HL-60 (cell line): ENCODE results near the gene ZNF862.

ENCODE experiments used
- DNase-seq, 2 experiments: peaks; one replicate each; pipeline ENCODE4 v3.0.0-alpha.2; 2010 to 2020; ENCODE audit warnings: low read depth in 1 of 2, low spot score in 1 of 2
- H3K27ac ChIP-seq: fragments of 250-450 bp; sonication (Bioruptor Pico); replicated peaks from 2 replicates; pipeline ENCODE4 v1.5.1; 2020; ENCODE audit warnings: mild to moderate bottlenecking, moderate library complexity
- H3K27me3 ChIP-seq: fragments of 250-450 bp; sonication (Bioruptor Pico); 2 replicates; pipeline ENCODE4 v1.5.1; 2021; ENCODE audit warnings: mild to moderate bottlenecking, moderate library complexity; ENCODE audit not compliant: insufficient read depth, poor library complexity, severe bottlenecking
- H3K4me3 ChIP-seq: replicated peaks from 2 replicates; pipeline ENCODE4 v1.5.1; 2011; ENCODE audit warnings: mild to moderate bottlenecking, control low read depth, low read length; ENCODE audit not compliant: insufficient read depth
- CTCF ChIP-seq: IDR thresholded peaks from one replicate; pipeline ENCODE4 v1.5.1; 2011; ENCODE audit warnings: low read length, control low read depth, inconsistent platforms; ENCODE audit not compliant: insufficient read depth
- GABPA ChIP-seq: IDR thresholded peaks from 2 replicates; pipeline ENCODE4 v1.6.1; 2012; ENCODE audit warnings: low read depth
- POLR2AphosphoS5 ChIP-seq: IDR thresholded peaks from 2 replicates; pipeline ENCODE4 v1.6.1; 2012; ENCODE audit warnings: low read depth
- REST ChIP-seq: IDR thresholded peaks from 2 replicates; pipeline ENCODE4 v1.6.1; 2012; ENCODE audit warnings: low read depth; ENCODE audit not compliant: insufficient replicate concordance
- SPI1 ChIP-seq: IDR thresholded peaks from 2 replicates; pipeline ENCODE4 v1.6.1; 2012; ENCODE audit warnings: low read depth, mild to moderate bottlenecking, borderline replicate concordance

Gene ZNF862

GRCh38 chr7:149808311-149808710 is 29.9 kb upstream of the ZNF862 start:
- TF ChIP-seq POLR2AphosphoS5 (no peak), CTCF (no peak), REST (no peak), GABPA (no peak), SPI1 (no peak)
- Histone ChIP-seq H3K27me3 (no peaks in the 10 kb centered on the region), H3K4me3 (no peak overlapping the region), H3K27ac (no peak overlapping the region)
- DNase-seq, result no peak

- TF ChIP-seq CTCF, result no peak
- TF ChIP-seq SPI1, result no peak
- TF ChIP-seq REST, result no peak
- no peak for TF ChIP-seq GABPA
- TF ChIP-seq POLR2AphosphoS5, result no peak
- H3K27ac ChIP-seq, result no peak overlapping the region
- no peak overlapping the region for H3K4me3 ChIP-seq
- no peak for DNase-seq
- no peaks in the 10 kb centered on the region for H3K27me3 ChIP-seq
Observed at GRCh38 chr7:149809215-149809614, 29.0 kb upstream of the ZNF862 start.

GRCh38 chr7:149811221-149811620 is 27.0 kb upstream of the ZNF862 start:
- no peak overlapping the region for H3K27ac ChIP-seq
- TF ChIP-seq GABPA (no peak), SPI1 (no peak), POLR2AphosphoS5 (no peak), REST (no peak), CTCF (no peak)
- H3K27me3 ChIP-seq, result no peaks in the 10 kb centered on the region
- no peak for DNase-seq
- H3K4me3 ChIP-seq, result no peak overlapping the region
